Parathyroid adenoma (tissue), 2 donors: ENCODE data around the gene DMRT3.
"Not testable (repeated sequence)": the region's sequence is repeated elsewhere in the genome, so short reads cannot be mapped to it uniquely, and the experiment has no call there.

Experiments used
- H2AFZ ChIP-seq: fragments of 300-600 bp; sonication (generic); one replicate; pipeline ENCODE4 v1.7.0; 2017; ENCODE audit warnings: antibody characterized with exemption, mild to moderate bottlenecking
- H3K27ac ChIP-seq: fragments of 300-600 bp; sonication (generic); one replicate; pipeline ENCODE4 v1.7.0; 2017
- H3K27me3 ChIP-seq: fragments of 300-600 bp; sonication (generic); one replicate; pipeline ENCODE4 v1.7.0; 2017; ENCODE audit warnings: low read length; ENCODE audit not compliant: control insufficient read depth, insufficient read depth
- H3K36me3 ChIP-seq: fragments of 300-600 bp; sonication (generic); one replicate; pipeline ENCODE4 v1.7.0; 2017; ENCODE audit warnings: low read length; ENCODE audit not compliant: control insufficient read depth, insufficient read depth
- H3K4me1 ChIP-seq: fragments of 300-600 bp; sonication (generic); one replicate; pipeline ENCODE4 v1.7.0; 2017; ENCODE audit warnings: control low read depth
- H3K4me2 ChIP-seq: fragments of 300-600 bp; sonication (generic); one replicate; pipeline ENCODE4 v1.7.0; 2017; ENCODE audit warnings: low read length
- H3K4me3 ChIP-seq: fragments of 300-600 bp; sonication (generic); one replicate; pipeline ENCODE4 v1.7.0; 2017; ENCODE audit warnings: low read depth, low read length
- H3K79me2 ChIP-seq: fragments of 300-600 bp; sonication (generic); one replicate; pipeline ENCODE4 v1.7.0; 2017; ENCODE audit warnings: control low read depth
- H3K9ac ChIP-seq: fragments of 300-600 bp; sonication (generic); one replicate; pipeline ENCODE4 v1.7.0; 2017; ENCODE audit warnings: mild to moderate bottlenecking
- H3K9me3 ChIP-seq: fragments of 300-600 bp; sonication (generic); one replicate; pipeline ENCODE4 v1.7.0; 2017; ENCODE audit warnings: low read length; ENCODE audit not compliant: control insufficient read depth
- TF ChIP-seq, protein P1 (sequence below): fragments of 300-600 bp; sonication (generic); IDR thresholded peaks from one replicate; pipeline ENCODE4 v1.7.0; 2017; ENCODE audit warnings: antibody characterized with exemption, mild to moderate bottlenecking
- donor health status: primary hyperparathyroidism.

The DMRT3 gene

GRCh38 chr9:998299-999110 is 22.1 kb downstream of the DMRT3 start:
- Histone ChIP-seq H3K4me2 (peak overlapping the region; percentile 54), H3K27ac (peak overlapping the region; percentile 49)
- H3K4me1 ChIP-seq, H3K9me3 ChIP-seq, H2AFZ ChIP-seq, H3K79me2 ChIP-seq, H3K9ac ChIP-seq, H3K4me3 ChIP-seq, H3K27me3 ChIP-seq, H3K36me3 ChIP-seq: not testable (repeated sequence)
- TF ChIP-seq, protein P1, sequence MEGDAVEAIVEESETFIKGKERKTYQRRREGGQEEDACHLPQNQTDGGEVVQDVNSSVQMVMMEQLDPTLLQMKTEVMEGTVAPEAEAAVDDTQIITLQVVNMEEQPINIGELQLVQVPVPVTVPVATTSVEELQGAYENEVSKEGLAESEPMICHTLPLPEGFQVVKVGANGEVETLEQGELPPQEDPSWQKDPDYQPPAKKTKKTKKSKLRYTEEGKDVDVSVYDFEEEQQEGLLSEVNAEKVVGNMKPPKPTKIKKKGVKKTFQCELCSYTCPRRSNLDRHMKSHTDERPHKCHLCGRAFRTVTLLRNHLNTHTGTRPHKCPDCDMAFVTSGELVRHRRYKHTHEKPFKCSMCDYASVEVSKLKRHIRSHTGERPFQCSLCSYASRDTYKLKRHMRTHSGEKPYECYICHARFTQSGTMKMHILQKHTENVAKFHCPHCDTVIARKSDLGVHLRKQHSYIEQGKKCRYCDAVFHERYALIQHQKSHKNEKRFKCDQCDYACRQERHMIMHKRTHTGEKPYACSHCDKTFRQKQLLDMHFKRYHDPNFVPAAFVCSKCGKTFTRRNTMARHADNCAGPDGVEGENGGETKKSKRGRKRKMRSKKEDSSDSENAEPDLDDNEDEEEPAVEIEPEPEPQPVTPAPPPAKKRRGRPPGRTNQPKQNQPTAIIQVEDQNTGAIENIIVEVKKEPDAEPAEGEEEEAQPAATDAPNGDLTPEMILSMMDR, result peak; percentile 51

GRCh38 chr9:1001838-1002237 is 25.4 kb downstream of the DMRT3 start:
- TF ChIP-seq, protein P1, result no peak
- Histone ChIP-seq H3K27me3 (no peaks in the 10 kb centered on the region), H3K27ac (no peak overlapping the region), H3K9ac (no peak overlapping the region), H3K79me2 (no peaks in the 10 kb centered on the region), H3K4me1 (no peaks in the 10 kb centered on the region), H3K9me3 (no peaks in the 10 kb centered on the region), H3K4me3 (no peak overlapping the region), H2AFZ (no peak overlapping the region), H3K4me2 (no peak overlapping the region), H3K36me3 (no peaks in the 10 kb centered on the region)

DNA sequence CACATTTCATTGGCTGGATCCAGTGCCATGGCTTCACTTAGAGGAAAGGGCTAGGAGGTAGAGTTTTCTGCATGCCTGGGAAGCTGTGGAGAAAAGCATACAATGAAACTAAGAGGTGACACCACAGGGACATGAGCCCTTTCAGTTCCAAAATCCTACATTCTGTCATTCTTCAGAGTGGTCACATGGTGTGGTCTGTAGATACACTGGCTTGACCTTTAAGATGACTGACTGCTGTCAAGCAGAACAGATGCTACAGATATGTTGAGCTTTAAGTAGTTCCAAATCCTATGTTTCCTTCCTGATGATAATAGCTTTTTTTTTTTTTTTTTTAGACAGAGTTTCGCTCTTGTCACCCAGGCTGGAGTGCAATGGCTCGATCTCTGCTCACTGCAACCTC is 26.2 kb downstream of the DMRT3 start:
- H3K79me2 ChIP-seq, result no peaks in the 10 kb centered on the region
- H3K4me3 ChIP-seq, result no peak overlapping the region
- no peaks in the 10 kb centered on the region for H3K4me1 ChIP-seq
- TF ChIP-seq, protein P1, result no peak
- H2AFZ ChIP-seq, result no peak overlapping the region
- no peak overlapping the region for H3K9ac ChIP-seq
- no peaks in the 10 kb centered on the region for H3K27me3 ChIP-seq
- H3K4me2 ChIP-seq, result no peak overlapping the region
- no peaks in the 10 kb centered on the region for H3K36me3 ChIP-seq
- H3K9me3 ChIP-seq, result no peaks in the 10 kb centered on the region
- H3K27ac ChIP-seq, result no peak overlapping the region

DNA sequence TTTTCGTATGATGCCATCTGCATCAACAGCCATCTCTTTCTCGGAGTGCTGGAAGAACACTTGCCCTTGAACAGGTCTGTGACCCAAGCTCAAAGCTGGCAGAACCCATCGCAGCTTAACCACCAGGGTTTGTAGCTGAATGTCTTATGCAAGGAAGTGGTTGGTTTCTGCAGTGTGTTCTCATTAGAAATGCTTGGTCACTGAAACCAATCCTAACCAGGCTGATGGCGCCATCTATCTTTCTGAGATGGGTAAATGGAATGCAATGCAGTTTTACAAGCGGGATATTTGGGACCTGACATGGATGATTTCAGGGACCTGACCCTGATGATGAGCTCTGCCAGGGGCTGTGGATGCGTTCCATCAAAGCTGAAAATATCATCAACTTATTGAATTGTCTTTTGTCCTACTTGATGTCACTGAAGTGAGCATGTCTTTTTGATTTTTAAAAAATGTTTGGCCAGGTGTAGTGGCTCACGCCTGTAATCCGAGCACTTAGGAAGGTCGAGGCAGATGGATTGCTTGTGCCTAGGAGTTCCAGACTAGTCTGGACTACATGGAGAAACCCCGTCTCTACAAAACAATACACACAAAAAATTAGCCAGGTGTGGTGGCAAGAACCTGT is 28.7 kb downstream of the DMRT3 start:
- Histone ChIP-seq H3K79me2 (no peaks in the 10 kb centered on the region), H3K4me3 (no peak overlapping the region)

More for the DNA sequence above, 28.7 kb downstream of the DMRT3 start:
- Histone ChIP-seq H3K36me3 (no peaks in the 10 kb centered on the region), H3K27ac (no peak overlapping the region), H3K4me1 (no peaks in the 10 kb centered on the region), H3K27me3 (no peaks in the 10 kb centered on the region), H2AFZ (no peak overlapping the region), H3K9ac (no peak overlapping the region), H3K4me2 (no peak overlapping the region), H3K9me3 (no peaks in the 10 kb centered on the region)
- TF ChIP-seq, protein P1, result peak; percentile 30
